HG03378 (cell line): ENCODE results near the gene CACNA1C.
"Not testable (repeated sequence)": the region's sequence is repeated elsewhere in the genome, so short reads cannot be mapped to it uniquely, and the experiment has no call there.

Experiments used
- ATAC-seq: cut with Tn5 transposase; IDR thresholded peaks from one replicate; pipeline ENCODE4 v1.9.1; 2021; ENCODE audit warnings: mild to moderate bottlenecking, moderate library complexity; ENCODE audit not compliant: unreplicated experiment

Gene CACNA1C

DNA sequence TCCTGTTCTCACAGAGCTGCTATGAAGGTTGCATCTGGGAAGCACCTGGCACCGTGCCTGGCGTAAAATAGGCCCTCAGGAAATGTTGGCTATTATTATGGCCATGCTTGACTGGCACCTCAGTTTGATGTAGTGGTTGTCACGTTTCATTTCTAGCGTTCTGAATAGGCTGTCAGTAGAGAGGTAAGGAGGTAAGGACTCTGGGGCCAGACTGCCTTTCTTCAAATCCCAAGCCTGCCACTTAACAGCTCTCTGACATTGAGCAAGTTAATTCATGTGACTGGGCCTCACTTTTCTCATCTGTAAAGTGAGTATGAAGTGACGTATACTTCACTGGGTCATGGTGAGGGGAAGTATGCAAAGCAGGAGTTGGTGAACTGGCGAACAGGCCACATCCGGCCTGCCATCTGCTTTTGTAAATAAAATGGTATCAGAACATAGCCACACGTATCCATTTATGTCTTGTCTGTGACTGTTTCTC lies 196.2 kb downstream of the CACNA1C start:
- peak; percentile 79 for ATAC-seq

DNA sequence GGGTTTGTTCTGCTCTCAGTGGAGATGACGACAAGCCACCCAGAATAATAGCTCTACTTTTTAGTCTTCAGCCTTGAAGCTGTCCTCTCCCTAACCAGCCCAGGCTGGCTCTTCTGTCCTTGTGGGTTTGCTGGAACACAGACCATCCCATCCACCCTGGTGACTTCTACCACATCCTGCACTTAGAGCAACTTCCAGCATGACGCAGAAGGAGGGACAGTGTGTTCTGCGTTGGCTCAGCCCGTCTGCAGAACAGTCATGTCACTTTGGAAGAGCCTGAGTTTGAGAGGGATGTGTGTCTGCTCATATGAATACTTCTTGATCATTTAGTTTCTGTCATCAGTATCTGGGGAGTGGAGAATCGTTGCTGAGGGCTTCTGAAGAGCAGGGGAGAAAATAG lies 198.0 kb downstream of the CACNA1C start:
- no peak for ATAC-seq

DNA sequence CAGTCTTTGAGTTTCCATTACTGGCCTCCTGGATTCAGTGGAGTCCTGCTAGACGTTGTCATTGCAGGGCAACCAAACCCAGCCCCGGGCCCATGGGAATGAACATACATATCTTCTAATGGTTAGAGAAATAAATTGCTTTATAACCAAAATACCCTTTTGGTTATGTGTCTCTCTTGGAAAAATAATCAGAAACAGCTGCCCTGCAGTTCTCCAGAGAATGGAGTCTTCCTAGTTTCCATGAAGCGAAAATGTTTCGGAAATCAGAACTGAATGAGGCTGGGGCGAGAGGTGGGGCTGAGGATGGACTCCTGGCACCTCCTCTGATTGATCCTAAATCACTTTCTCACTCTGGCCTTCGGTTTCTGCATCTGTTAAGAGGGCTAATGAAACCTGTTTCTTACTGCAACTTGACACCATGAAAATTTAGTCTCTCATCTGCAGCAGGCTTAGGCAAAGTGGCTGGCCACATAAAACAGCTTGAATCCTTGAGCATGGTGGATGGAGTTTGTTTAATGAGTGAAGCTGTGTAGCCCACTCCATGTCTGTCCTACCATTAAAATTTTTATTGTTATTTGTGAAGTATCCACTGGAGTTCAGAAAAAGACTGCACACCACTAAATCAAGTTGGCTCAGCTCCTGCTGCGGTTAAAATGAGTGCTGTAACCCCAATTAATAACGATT lies 198.9 kb downstream of the CACNA1C start:
- no peak for ATAC-seq

DNA sequence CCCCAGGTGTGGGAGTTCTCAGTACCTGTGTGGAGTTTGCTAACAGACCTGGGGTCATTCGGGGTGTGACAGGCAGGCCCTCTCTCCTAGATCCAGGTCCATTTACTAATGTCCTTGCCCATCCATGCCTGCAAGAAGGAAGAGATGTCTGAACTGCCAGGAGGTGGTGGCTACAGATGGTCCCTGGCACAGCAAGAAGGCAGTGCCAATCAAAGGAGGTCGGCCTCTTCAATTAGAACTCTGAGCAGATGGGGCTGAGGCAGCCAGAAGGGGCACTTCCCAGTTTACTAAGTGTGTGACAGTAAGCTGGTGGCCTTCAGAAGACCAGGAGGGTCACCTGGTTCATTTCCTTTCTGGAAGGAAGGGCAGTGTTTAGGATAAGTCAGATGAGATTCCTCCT lies 202.5 kb downstream of the CACNA1C start:
- ATAC-seq: no peak

DNA sequence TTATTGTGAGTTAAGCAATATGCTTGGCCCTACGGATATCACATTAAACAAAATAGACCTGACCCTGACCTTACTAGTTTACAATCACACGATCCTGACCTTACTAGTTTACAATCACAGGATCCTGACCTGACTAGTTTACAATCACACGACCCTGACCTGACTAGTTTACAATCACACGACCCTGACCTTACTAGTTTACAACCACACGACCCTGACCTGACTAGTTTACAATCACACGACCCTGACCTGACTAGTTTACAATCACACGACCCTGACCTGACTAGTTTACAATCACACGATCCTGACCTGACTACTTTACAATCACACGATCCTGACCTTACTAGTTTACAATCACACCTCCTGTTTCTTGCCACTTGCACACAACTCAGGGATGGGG lies 202.9 kb downstream of the CACNA1C start:
- ATAC-seq: not testable (repeated sequence)

DNA sequence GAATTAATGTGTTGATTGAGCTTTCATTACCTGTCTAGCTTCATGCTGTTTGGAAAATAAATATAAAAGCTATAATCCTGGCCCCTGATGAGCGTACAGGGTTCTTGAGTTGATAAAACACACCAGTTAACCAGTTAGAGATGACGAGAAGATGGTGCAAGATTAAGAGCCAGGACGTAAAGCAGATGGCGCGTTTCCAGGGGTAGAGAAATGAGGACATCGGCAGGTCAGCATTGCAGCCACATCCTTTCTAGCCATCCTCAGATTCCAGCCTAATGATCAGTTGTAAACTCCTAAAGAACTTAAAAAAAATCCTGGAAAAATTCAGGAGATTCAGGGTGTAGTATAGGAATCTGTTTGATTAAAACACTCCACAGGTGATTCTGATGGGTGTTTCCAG lies 203.7 kb downstream of the CACNA1C start:
- no peak for ATAC-seq

DNA sequence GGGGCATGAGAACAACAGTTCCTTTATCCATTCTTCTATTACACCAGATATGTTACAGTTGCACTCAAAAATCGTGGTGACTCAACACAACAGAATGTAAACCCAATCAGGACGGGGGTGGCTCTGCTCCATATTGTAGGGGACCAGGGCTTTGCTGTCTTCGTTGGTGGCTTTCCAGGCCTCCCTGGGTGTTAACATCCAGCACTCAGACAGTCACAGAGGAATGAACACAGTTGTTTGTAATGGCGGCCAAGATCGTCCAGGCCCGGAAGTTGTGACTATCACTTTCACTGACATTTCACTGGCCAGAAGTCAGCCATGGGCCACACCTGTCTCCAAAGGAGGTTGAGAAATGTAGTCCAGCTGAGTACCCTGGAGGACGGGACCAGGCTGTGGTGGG lies 204.1 kb downstream of the CACNA1C start:
- no peak for ATAC-seq

DNA sequence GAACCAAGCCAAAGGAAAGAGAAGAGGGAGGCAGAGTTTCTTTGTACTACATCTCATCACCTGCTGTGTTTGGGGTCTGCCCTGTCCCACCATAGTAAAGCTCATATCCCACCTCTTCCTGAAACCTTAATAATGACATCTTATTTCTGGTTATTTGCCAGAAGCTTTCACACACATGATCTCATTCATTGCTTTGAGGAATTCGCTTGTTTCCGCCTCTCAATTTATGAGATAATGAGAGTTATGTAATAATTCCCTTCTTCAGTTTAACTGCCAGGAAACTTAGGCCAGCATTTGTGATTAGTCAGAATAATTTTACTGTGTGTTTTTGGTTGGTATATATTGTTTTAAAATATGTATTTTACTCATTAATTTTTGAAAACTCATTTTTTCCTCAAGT lies 205.2 kb downstream of the CACNA1C start:
- ATAC-seq: no peak

DNA sequence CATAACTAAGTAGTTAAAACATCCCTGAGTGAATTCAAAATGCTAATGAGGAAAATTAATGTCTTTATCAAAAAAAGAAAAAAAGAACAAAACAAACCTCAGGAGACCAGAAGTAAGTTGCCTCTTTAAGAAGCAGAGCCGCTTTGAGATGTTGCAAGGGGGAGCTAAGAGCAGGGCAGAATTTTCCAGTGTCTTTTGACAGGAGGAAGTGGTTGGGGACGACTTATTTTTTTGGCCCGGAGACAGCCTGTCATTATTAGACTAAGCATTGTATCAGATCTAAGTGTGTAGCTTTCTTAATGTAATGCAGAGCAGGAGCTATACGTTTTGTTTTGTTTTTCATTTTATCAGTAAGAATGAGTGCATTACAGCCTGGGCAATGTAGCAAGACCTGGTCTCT lies 206.6 kb downstream of the CACNA1C start:
- no peak for ATAC-seq

DNA sequence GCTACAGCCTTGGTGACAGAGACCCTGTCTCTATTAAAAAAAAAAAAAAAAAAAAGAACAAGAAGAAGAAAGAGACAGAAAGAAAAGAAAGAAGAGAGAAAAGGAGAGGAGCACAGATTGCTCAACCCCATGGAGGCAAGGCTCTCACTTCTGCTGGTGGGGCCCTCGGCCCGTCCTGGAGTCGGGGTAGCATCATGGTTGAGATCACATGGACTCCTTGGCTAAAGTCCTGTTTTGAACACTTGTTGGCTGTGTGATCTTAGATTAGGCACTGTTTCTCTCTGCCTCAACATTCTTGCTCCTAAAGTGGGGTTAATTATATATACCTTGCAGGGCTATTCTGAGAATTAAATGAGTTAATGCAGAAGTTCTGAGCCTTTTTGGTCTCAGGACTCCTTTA lies 207.7 kb downstream of the CACNA1C start:
- no peak for ATAC-seq

DNA sequence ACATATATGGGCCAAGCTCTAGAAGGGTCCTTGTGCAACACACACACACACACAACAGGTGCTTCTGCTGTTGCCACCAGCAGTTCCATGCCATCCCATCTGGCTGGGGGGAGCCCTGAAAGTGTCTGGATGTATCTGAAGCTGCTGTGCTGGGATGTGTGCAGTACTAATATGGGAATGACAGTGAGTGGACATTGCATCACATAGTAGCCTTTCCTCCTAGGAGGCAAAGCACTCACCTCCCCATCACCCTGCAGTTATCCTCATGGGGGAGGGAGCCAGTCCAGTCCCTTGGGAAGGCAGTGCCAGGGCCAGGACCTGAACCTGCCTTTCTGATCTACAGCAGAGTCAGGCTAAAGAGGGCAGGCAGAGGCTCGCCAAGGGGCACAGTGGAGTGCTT lies 208.9 kb downstream of the CACNA1C start:
- no peak for ATAC-seq

DNA sequence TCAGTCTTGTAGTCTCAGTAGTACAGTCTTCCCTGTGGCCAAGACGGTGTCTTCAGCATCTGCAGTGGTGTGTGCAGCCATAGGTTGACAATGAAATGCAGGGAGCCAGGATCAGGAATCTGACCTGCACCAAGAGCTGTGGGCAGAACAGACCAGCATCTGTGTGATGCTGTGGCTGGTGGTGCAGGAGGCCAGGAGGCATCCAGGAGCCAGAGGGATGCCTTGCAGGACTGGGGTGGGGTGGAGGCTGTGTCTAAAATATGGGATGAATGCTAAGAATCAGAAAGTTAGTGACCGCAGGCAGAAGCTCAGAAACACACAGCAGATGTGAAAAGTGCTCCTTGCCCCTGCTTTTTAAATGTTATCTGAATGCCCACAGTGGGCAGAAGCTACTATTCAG lies 209.7 kb downstream of the CACNA1C start:
- ATAC-seq: no peak

DNA sequence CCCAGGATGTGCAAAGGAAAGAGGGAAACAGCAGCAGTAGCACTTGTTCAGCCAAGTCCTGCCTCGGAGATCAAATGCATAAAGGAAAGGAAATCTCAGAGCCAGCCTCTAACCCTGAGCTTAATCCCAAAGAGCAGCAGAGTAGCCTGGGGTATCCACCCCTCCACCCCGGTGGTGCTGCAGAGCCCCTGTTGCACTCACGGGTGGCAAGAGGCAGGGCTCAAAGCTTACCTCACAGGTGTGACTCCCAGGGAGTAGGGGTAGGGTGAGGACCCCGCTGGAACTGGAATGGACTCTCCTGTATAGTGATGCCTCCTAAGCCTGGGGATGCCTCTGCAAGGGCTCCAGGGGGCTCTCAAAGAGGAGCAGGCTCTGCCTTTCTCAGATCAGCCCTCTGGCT lies 211.1 kb downstream of the CACNA1C start:
- no peak for ATAC-seq

DNA sequence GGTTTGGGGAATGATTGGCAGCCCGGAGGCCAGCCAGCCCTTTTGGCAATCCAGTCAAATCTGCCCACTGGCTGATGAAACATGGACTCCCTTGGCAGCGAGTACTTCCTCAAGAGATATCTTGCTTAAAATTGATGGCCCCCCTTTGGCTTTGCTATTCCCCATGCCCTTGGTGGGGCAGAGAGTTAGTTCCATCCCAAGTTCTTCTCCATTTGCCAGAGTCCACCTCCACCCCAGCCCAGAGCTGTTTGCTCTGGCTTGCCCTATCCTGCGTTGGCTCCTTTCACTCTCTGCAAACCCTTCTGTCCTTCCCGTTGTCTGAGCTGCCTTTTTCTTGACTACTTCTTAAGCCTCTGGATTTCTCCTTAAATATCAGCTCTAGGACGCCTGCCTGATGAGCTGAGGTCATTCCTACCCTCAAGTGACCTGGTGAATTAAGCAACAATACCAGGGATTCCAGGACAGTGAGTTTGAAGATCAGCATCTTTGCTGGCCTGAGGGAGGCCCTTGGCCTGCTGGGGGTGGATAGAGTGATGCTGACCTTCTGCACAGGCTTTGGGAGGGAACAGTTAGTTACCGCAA lies 212.0 kb downstream of the CACNA1C start:
- ATAC-seq: no peak

DNA sequence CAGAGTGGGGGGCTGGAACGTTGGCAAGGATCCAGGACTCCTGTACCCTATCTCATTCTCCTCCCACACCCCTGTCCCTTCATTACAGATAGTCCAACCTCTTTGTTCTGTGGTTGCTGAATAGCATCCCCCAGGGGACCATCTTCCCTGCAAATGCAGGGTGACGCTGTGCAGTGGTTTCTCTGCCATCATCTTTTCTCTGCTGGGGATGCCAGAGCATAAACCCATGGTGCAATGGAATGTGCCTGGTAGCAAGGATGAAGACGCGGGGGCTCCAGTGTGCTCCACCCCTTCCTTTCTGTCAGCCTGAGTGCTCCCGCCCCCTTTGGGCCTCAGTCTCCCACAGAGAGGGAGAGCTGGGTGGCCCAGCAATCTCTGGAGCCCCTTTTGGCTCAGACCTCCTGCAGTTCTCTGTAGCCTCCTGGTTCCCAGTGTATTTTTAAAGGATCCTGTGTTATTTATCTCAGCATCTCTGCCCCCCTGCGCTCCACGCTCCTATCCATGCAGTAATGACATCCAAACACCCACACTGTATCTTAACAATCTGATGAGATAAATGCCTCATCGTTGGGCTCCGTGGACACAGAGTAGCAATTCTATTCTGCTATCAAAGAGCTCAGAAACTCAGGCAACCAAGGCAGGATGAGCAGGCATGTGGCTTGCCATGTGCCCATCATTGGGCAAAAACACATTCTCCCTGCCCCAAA lies 212.8 kb downstream of the CACNA1C start:
- no peak for ATAC-seq

DNA sequence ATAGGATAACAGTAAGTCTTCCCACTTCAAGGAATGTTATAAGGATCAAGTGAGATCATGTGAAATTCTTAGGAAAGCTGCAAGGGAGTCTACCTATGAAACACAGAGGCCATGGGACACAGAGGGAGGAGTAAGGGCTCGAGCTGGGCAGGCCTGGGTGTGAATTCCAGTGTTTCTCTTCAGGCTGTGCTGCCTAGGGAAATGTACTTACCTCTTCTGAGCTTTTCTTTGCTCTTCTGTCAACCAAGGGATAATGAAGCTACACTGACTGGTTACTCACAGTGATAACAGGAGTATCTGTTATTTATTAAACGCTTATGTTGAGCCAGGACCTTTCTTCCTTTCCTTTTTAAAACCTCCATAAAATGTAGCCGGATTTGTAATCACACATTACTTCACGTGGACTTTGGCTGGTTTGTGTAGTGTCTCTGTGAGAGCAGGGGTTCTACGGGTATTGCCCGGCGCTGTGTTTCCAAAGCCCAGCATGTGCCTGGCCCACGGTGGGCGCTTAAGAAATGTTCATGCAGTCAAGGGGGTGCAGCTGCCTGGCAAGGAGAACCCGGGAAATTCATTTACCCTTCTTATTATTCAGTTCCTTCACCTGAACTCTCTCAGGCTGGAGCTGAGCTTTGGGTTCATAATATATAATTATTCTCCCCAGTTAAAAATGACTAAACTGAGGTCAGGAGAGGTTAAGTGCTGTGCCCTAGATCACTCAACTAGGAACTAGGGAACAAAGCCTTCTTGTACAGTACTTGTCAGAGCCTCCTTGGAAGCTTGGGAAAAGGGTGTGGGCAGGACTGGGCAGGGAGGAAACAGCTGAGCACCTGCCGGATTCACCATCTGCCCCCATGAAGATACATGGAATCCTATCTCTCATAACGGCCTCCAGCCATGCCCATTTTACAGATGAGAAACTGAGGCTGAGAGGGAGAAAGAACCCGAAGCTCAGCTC lies 214.2 kb downstream of the CACNA1C start:
- ATAC-seq: no peak

DNA sequence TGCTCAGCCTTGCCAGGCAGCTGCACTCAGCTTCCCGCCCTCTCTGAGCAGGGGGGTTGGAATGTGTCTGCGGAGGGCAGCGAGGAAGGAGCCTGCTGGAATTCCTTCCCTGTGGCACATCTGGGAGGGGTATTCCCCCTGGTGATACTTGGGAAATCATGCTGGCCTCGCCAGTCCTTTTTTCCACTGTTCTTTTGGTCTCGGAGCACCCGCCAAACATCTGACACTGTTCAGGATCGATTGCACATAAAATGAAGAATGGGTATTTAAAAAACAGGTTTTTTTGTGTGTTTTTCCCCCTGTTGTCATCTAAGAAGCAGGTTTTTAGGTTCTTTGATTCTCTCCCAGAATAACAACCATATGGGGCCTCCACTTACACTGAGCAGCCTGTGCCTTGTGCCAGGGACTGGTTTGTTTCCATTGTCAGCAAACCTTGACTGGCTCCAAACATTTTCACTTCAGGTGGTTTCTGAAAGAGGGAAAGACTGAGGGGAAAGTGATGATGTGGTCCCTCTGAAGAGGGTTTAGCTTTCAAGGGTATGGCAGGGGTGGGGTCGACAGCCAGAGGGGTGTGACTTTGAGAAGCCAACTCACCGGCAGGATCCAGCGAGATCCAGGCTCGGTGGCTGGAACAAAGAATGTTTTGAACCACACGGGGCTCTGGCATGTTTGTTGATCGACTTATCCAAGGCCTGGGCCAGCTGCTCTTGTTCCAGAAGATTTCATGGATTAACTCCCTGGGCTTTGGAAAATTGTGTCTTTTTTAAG lies 215.1 kb downstream of the CACNA1C start:
- ATAC-seq: no peak

DNA sequence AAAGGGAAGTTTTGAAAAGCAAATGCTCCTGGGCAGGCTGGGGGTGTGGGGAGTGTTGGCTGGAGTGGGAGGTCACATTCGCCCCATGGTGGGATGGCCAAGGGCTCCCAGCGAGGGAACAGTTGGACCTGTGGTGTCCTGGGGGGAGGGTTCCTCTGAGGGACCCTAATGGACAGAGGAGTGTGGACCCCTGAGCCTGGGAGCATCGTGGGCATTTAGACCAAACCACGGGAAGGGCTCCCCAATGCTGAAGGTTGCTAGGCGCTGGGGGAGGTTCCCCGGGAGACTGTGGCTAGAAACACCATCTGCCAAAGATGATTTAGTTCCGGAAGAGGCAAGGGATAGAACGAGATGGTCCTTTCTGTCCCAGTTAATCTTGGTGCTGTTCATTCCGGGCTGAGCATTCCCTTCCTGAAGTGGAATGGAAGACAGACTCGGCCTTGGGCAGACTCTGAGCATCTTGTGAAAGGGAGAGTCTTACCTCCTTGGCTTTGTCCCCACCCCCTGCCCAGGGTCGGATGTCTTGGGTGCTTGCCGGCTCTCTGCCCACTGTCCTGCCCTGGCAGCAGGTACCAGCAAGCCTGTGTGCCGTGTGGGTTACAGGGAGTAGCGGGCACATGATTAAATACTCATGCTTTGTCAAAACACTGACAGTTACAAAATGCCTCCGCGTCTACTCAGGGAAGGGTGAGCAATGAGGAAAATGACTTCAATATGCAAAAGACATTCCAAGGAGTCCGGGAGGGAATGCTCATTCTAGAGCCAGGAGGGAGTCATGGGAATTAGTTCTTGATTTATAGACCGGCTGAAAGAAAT lies 215.9 kb downstream of the CACNA1C start:
- ATAC-seq: no peak

DNA sequence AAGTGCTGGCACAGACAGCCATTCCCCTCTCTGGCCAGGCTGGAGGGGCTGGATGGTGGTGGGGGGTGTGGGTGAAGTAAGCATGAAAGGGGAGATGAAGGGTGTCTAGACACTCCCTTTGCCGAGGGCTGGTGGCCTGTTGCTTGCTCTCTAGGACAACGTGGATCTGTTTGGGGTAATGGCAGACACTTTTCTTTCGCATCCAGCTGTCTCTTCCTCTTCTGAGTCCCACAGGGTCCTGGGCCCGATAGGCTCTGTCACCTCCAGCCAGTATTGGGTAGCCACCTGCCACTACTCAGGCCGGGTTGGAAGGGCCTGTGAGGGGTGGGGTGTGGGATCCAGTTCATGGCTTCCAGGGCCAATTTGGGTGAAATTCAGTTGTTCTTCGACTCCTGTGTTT lies 218.1 kb downstream of the CACNA1C start:
- no peak for ATAC-seq

DNA sequence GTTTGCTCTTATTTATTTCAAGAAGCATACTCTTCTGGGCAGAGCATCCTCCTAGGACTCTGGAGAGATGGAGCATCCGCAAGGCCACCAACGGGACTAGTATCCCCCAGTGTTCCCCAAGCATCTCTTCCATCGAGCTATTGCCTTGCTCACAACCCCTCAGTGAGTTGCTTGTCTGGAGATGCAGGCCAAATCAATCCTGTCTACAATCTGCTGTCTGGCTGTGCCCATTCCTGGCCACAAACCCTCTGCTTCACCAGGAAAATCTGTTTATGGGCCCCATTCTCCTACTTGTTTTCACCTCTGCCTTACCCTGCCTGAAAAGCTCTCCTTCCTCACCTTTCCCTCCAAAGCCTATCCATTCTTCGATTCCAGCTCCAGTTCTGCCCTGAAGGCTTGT lies 219.2 kb downstream of the CACNA1C start:
- no peak for ATAC-seq
